CD4-positive, alpha-beta T cell (primary cell): ENCODE measurements around the gene GPR142. TPM values are rescaled to one million over a fixed set of nuclear protein-coding genes. Genes with fewer than 3 reads are reported as not detected.

Experiments used
- ATAC-seq: fragments of 200-7000 bp; cut with Tn5 transposase; one replicate; pipeline ENCODE4 v1.10.0; 2022; ENCODE audit warnings: mild to moderate bottlenecking; ENCODE audit not compliant: poor library complexity
- CTCF ChIA-PET: fragments of 350-600 bp; sonication (Branson Sonifier 250); formaldehyde crosslinking; loops from one replicate; lab custom pipeline; 2021; ENCODE audit warnings: antibody characterized with exemption, inconsistent platforms; lab: Charles Lee
- POLR2A ChIA-PET: fragments of 350-600 bp; sonication (Branson Sonifier 250); formaldehyde crosslinking; loops from one replicate; lab custom pipeline; 2021; ENCODE audit warnings: antibody characterized with exemption, inconsistent platforms; lab: Charles Lee
- DNase-seq, 14 experiments: peaks; one replicate each; pipeline ENCODE4 v3.0.0-alpha.2; 2013 to 2020; ENCODE audit warnings: mixed read lengths in 2 of 14
- H3K27ac ChIP-seq, 2 donors: one replicate each; pipeline versions ENCODE4 v1.5.1 to v1.7.0; 2013; ENCODE audit warnings: low read length in 2 of 2, low read depth in 1 of 2, mild to moderate bottlenecking in 1 of 2
- H3K27me3 ChIP-seq, 2 experiments: 1 replicate in 1 of 2; 2 replicates in 1 of 2; pipeline versions ENCODE4 v1.6.1 to v1.7.0; 2013; ENCODE audit warnings: low read length in 2 of 2, control low read depth in 1 of 2, mild to moderate bottlenecking in 1 of 2, moderate library complexity in 1 of 2; ENCODE audit not compliant: insufficient read depth in 2 of 2, control insufficient read depth in 1 of 2
- H3K36me3 ChIP-seq: one replicate; pipeline ENCODE4 v1.6.1; 2013; ENCODE audit warnings: low read length, control low read depth; ENCODE audit not compliant: insufficient read depth
- H3K4me1 ChIP-seq: one replicate; pipeline ENCODE4 v1.6.1; 2013; ENCODE audit warnings: low read length, control low read depth; ENCODE audit not compliant: insufficient read depth
- H3K4me3 ChIP-seq: one replicate; pipeline ENCODE4 v1.5.1; 2013; ENCODE audit warnings: mild to moderate bottlenecking, low read length, moderate library complexity
- H3K9me3 ChIP-seq, 2 experiments: 1 replicate in 1 of 2; 2 replicates in 1 of 2; pipeline versions ENCODE4 v1.6.1 to v1.7.0; 2013; ENCODE audit warnings: low read length in 2 of 2, mild to moderate bottlenecking in 2 of 2, control low read depth in 1 of 2, moderate library complexity in 1 of 2; ENCODE audit not compliant: control insufficient read depth in 1 of 2, insufficient read depth in 1 of 2
- H3K27ac Mint-ChIP-seq: one replicate; pipeline ENCODE4 v1.8.0; 2020; ENCODE audit warnings: mixed read lengths
- H3K27me3 Mint-ChIP-seq: one replicate; pipeline ENCODE4 v1.8.0; 2021; ENCODE audit warnings: mixed read lengths
- H3K36me3 Mint-ChIP-seq: one replicate; pipeline ENCODE4 v1.8.0; 2021; ENCODE audit warnings: low read depth, mixed read lengths
- H3K4me1 Mint-ChIP-seq: one replicate; pipeline ENCODE4 v1.8.0; 2021; ENCODE audit warnings: low read depth, mixed read lengths
- H3K4me3 Mint-ChIP-seq: one replicate; pipeline ENCODE4 v1.8.0; 2020; ENCODE audit warnings: mild to moderate bottlenecking, mixed read lengths
- H3K9me3 Mint-ChIP-seq: one replicate; pipeline ENCODE4 v1.8.0; 2020; ENCODE audit warnings: mixed read lengths
- intact Hi-C, 2 experiments: fragments of 100-400 bp; cut with DNase I in 1 of 2; cut with micrococcal nuclease in 1 of 2; formaldehyde crosslinking; loops; one replicate each; pipeline versions ENCODE4 v1.15.1 to v1.9.0; 2023 to 2025; cut with DNase I, micrococcal nuclease
- total RNA-seq, 174 experiments: library from RNA in 2 of 174; stranded (reverse) in 2 of 174; gene quantifications; one replicate each; pipeline ENCODE4 v1.2.3 and lab custom pipeline; 2021 to 2026
- TF ChIP-seq, protein P1 (sequence below): fragments of 200-600 bp; IDR thresholded peaks from one replicate; pipeline ENCODE4 v1.8.0; 2022; ENCODE audit warnings: antibody characterized with exemption, mild to moderate bottlenecking

The GPR142 gene
- total RNA-seq, 2 experiments from 2014 or later, result not detected

DNA sequence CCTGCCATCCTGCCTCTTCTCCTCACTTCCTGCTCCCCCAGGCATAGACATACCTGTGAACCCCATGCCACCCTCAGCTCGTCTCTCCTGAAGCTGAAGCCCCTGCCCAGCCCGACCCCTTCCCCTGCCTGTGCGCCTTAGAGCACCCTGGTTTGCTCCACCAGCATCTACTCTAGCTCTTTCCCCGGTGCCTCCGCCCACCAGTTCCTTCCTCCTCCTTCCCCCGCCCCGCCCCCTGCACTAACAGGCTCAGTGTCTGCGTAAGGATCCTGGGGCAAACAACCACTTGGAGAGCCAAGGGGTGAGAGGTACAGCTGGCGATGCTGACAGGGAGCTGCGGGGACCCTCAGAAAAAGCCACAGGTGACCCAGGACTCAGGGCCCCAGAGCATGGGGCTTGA, 1.9 kb downstream of the GPR142 start:
- CTCF ChIA-PET, result interaction anchor here (1.3 to 2.1 kb wide), 3 partner anchors 10 to 166 kb away, joined by 4 to 22 read pairs (median 8); partner anchors contain the start of gene RPL38
- Mint-ChIP-seq H3K4me1 (peaks cover 14% of the 10 kb centered on the region), H3K4me3 (peak overlapping the region; percentile 48), H3K27me3 (peaks cover 7% of the 10 kb centered on the region), H3K36me3 (no peaks in the 10 kb centered on the region), H3K27ac (no peak overlapping the region), H3K9me3 (no peaks in the 10 kb centered on the region)
- TF ChIP-seq, protein P1, sequence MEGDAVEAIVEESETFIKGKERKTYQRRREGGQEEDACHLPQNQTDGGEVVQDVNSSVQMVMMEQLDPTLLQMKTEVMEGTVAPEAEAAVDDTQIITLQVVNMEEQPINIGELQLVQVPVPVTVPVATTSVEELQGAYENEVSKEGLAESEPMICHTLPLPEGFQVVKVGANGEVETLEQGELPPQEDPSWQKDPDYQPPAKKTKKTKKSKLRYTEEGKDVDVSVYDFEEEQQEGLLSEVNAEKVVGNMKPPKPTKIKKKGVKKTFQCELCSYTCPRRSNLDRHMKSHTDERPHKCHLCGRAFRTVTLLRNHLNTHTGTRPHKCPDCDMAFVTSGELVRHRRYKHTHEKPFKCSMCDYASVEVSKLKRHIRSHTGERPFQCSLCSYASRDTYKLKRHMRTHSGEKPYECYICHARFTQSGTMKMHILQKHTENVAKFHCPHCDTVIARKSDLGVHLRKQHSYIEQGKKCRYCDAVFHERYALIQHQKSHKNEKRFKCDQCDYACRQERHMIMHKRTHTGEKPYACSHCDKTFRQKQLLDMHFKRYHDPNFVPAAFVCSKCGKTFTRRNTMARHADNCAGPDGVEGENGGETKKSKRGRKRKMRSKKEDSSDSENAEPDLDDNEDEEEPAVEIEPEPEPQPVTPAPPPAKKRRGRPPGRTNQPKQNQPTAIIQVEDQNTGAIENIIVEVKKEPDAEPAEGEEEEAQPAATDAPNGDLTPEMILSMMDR, result no peak
- ATAC-seq, result peak; percentile 85
- Histone ChIP-seq H3K4me1 (peaks cover 19% of the 10 kb centered on the region), H3K27ac (no peak overlapping the region), H3K4me3 (peak overlapping the region; percentile 30), H3K27me3 (no peaks in the 10 kb centered on the region), H3K36me3 (no peaks in the 10 kb centered on the region), H3K9me3 (no peaks in the 10 kb centered on the region)
- DNase-seq, result peak; percentile 46 to 79 (median 61)
- POLR2A ChIA-PET, result interaction anchor here (1.0 to 1.3 kb wide), 2 partner anchors 10 to 156 kb away, joined by 4 to 5 read pairs; partner anchors contain the start of gene TTYH2
- intact Hi-C loops, result loop anchor here (2.0 to 5.0 kb wide), 5 partner anchors 67 to 164 kb away; partner anchors contain the start of gene TTYH2 (in 1 of the 2)

DNA sequence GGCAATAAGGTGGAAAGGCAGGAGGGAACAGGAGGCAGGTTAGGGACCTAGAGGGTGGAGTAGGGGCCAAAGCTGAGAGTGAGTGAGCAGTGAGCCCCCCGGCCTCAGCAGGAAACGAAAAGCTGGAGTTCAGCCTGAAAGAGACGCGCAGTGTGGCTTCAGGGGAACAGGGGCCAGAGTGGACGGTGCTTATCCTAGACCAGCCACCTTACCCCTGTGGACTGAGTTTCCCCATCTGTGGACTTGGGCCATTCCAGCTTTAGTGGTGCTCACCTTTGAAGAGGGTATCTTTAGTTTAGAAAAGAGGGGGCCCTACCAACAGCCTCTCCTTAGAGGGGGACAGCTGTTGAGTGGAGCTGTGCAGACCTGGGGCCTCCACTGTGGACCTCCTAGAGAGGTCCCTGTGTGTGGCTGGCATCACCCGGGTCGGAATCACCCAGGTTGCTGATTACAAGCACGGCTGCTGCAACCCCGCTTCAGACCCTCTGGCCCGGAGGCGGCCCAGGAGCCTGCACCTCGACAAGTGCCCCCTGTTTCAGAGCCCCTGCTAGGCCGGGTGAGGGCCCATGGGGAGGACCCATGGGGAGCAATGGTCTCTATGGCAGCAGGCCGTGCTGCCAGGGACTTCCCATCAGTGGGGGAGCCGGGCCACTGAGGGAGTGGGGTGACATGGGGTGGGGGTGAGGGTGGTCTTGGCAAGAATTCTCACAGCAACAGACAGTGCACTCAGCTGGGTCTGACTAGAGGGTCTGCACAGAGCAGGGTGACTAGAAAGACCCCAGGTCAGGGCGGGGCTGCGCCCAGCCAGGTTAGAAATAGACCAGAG, 2.6 kb downstream of the GPR142 start:
- no peak for DNase-seq

DNA sequence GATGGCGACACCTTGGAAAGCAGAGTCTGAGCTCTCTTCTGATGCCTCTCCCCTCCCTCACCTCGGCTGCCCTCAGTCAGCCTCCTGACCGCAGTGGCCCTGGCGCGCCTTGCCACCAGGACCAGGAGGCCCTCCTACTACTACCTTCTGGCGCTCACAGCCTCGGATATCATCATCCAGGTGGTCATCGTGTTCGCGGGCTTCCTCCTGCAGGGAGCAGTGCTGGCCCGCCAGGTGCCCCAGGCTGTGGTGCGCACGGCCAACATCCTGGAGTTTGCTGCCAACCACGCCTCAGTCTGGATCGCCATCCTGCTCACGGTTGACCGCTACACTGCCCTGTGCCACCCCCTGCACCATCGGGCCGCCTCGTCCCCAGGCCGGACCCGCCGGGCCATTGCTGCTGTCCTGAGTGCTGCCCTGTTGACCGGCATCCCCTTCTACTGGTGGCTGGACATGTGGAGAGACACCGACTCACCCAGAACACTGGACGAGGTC, 4.4 kb downstream of the GPR142 start:
- DNase-seq, result no peak
- intact Hi-C loops, result loop anchor here in 1 of 2 experiments (10.0 kb wide), 1 partner anchor 273 kb away; no protein-coding TSS in a partner anchor
- H3K9me3 Mint-ChIP-seq, result no peaks in the 10 kb centered on the region
- no peaks in the 10 kb centered on the region for H3K27me3 ChIP-seq
- peaks cover 19% of the 10 kb centered on the region for H3K4me1 ChIP-seq
- H3K4me1 Mint-ChIP-seq, result peaks cover 14% of the 10 kb centered on the region
- H3K27ac Mint-ChIP-seq, result no peak overlapping the region
- ChIA-PET POLR2A (no interaction called here), CTCF (no interaction called here)
- peaks cover 7% of the 10 kb centered on the region for H3K27me3 Mint-ChIP-seq
- ATAC-seq, result no peak
- H3K4me3 ChIP-seq, result no peak overlapping the region
- TF ChIP-seq, protein P1, result no peak
- H3K4me3 Mint-ChIP-seq, result no peak overlapping the region
- H3K36me3 Mint-ChIP-seq, result no peaks in the 10 kb centered on the region
- H3K36me3 ChIP-seq, result no peaks in the 10 kb centered on the region
- no peak overlapping the region for H3K27ac ChIP-seq
- H3K9me3 ChIP-seq, result no peaks in the 10 kb centered on the region

More for the DNA sequence above, 2.6 kb downstream of the GPR142 start:
- TF ChIP-seq, protein P1, result no peak
- peaks cover 7% of the 10 kb centered on the region for H3K27me3 Mint-ChIP-seq
- ChIA-PET POLR2A (interaction anchor here (1.0 to 1.3 kb wide), 2 partner anchors 9 to 157 kb away, joined by 4 to 5 read pairs; partner anchors contain the start of gene TTYH2), CTCF (interaction anchor here (1.0 kb wide), 1 partner anchor 9 kb away, joined by 5 read pairs; no protein-coding TSS in a partner anchor)
- no peak overlapping the region for H3K27ac Mint-ChIP-seq
- H3K9me3 Mint-ChIP-seq, result no peaks in the 10 kb centered on the region
- no peaks in the 10 kb centered on the region for H3K36me3 Mint-ChIP-seq
- ATAC-seq, result no peak
- intact Hi-C loops, result loop anchor here (2.0 to 10.0 kb wide), 6 partner anchors 68 to 275 kb away; partner anchors contain the start of gene TTYH2 (in 1 of the 2)
- no peak overlapping the region for H3K27ac ChIP-seq
- no peaks in the 10 kb centered on the region for H3K27me3 ChIP-seq
- H3K4me3 Mint-ChIP-seq, result no peak overlapping the region
- H3K9me3 ChIP-seq, result no peaks in the 10 kb centered on the region
- H3K4me1 Mint-ChIP-seq, result peaks cover 14% of the 10 kb centered on the region
- H3K4me3 ChIP-seq, result no peak overlapping the region
- no peaks in the 10 kb centered on the region for H3K36me3 ChIP-seq
- H3K4me1 ChIP-seq, result peaks cover 19% of the 10 kb centered on the region
